ENCODE data around the gene EDEM1. TPM values are rescaled to one million over a fixed set of nuclear protein-coding genes. Genes with fewer than 3 reads are reported as not detected.

Gene EDEM1
- polyA plus RNA-seq, 1 of the 3 experiments (the other 2 are of a cell fraction): 25.2 TPM

DNA sequence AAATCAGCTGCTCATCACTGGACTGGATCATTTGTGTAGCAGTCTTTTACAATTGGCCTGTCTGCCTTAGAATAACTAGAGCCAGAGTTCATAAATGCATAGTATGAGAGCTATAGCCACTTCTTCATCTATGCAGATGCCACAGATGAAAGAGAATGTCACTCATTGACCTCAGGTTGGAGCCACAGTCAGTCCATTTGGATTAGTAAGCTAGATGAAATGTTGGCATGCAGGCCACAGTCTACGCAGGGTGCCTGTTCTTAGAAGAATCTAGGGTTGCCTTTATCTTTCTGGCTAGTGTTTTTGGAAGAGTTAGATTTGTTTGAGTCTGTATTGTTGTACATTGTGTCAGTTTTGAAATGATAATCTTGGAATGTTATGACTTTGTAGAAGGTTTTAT, 25.4 kb upstream of the EDEM1 start (continued):
- no peak for TF ChIP-seq NRF1 (IDR thresholded peaks at IDR 0.05; ENCODE audit: low read depth, low read length)
- no peak for TF ChIP-seq TEAD4 (IDR thresholded peaks at IDR 0.05; ENCODE audit: borderline replicate concordance, insufficient read depth)
- TF ChIP-seq, protein P1, sequence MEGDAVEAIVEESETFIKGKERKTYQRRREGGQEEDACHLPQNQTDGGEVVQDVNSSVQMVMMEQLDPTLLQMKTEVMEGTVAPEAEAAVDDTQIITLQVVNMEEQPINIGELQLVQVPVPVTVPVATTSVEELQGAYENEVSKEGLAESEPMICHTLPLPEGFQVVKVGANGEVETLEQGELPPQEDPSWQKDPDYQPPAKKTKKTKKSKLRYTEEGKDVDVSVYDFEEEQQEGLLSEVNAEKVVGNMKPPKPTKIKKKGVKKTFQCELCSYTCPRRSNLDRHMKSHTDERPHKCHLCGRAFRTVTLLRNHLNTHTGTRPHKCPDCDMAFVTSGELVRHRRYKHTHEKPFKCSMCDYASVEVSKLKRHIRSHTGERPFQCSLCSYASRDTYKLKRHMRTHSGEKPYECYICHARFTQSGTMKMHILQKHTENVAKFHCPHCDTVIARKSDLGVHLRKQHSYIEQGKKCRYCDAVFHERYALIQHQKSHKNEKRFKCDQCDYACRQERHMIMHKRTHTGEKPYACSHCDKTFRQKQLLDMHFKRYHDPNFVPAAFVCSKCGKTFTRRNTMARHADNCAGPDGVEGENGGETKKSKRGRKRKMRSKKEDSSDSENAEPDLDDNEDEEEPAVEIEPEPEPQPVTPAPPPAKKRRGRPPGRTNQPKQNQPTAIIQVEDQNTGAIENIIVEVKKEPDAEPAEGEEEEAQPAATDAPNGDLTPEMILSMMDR (IDR thresholded peaks at IDR 0.05): no peak
- TF ChIP-seq RCOR1 (IDR thresholded peaks at IDR 0.05; ENCODE audit: low read length): no peak
- TF ChIP-seq GATA2 (CRISPR knock-in tag; IDR thresholded peaks at IDR 0.05): no peak
- TF ChIP-seq, protein P2, sequence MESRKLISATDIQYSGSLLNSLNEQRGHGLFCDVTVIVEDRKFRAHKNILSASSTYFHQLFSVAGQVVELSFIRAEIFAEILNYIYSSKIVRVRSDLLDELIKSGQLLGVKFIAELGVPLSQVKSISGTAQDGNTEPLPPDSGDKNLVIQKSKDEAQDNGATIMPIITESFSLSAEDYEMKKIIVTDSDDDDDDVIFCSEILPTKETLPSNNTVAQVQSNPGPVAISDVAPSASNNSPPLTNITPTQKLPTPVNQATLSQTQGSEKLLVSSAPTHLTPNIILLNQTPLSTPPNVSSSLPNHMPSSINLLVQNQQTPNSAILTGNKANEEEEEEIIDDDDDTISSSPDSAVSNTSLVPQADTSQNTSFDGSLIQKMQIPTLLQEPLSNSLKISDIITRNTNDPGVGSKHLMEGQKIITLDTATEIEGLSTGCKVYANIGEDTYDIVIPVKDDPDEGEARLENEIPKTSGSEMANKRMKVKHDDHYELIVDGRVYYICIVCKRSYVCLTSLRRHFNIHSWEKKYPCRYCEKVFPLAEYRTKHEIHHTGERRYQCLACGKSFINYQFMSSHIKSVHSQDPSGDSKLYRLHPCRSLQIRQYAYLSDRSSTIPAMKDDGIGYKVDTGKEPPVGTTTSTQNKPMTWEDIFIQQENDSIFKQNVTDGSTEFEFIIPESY (IDR thresholded peaks at IDR 0.05; ENCODE audit: borderline replicate concordance, low read depth): no peak
- TF ChIP-seq FOSL2 (IDR thresholded peaks at IDR 0.05; ENCODE audit: borderline replicate concordance, low read depth): peak; percentile 20; the same call in 1 of the 2 replicates
- no peak for TF ChIP-seq ELF1 (IDR thresholded peaks at IDR 0.05)
- TF ChIP-seq RAD21 (IDR thresholded peaks at IDR 0.05; ENCODE audit: low read length): no peak
- no peak for TF ChIP-seq FOXM1 (IDR thresholded peaks at IDR 0.05; ENCODE audit: low read depth)
- no peak for TF ChIP-seq FOXJ3 (CRISPR knock-in tag; IDR thresholded peaks at IDR 0.05)
- TF ChIP-seq, protein P3, sequence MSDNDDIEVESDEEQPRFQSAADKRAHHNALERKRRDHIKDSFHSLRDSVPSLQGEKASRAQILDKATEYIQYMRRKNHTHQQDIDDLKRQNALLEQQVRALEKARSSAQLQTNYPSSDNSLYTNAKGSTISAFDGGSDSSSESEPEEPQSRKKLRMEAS (IDR thresholded peaks at IDR 0.05; ENCODE audit: low read depth): no peak
- no peak for TF ChIP-seq RFX5 (IDR thresholded peaks at IDR 0.05; ENCODE audit: low read length)
- no peak for TF ChIP-seq SMC3 (IDR thresholded peaks at IDR 0.05; ENCODE audit: low read depth, low read length)
- TF ChIP-seq YY1 (IDR thresholded peaks at IDR 0.05; ENCODE audit: low read depth): no peak
- TF ChIP-seq JUND (IDR thresholded peaks at IDR 0.05): peak; percentile 50
- no peak for TF ChIP-seq EZH2phosphoT487 (IDR thresholded peaks at IDR 0.05; ENCODE audit: borderline replicate concordance, low read depth)
- no peak for TF ChIP-seq POLR2AphosphoS5 (IDR thresholded peaks at IDR 0.05; ENCODE audit: low read depth, low read length)
- TF ChIP-seq, protein P4, sequence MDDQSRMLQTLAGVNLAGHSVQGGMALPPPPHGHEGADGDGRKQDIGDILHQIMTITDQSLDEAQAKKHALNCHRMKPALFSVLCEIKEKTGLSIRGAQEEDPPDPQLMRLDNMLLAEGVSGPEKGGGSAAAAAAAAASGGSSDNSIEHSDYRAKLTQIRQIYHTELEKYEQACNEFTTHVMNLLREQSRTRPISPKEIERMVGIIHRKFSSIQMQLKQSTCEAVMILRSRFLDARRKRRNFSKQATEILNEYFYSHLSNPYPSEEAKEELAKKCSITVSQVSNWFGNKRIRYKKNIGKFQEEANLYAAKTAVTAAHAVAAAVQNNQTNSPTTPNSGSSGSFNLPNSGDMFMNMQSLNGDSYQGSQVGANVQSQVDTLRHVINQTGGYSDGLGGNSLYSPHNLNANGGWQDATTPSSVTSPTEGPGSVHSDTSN (IDR thresholded peaks at IDR 0.05): peak; percentile 76
- peak; percentile 34; the same call in 1 of the 2 replicates for TF ChIP-seq RXRA (IDR thresholded peaks at IDR 0.05; ENCODE audit: borderline replicate concordance, low read depth)
- TF ChIP-seq, protein P5, sequence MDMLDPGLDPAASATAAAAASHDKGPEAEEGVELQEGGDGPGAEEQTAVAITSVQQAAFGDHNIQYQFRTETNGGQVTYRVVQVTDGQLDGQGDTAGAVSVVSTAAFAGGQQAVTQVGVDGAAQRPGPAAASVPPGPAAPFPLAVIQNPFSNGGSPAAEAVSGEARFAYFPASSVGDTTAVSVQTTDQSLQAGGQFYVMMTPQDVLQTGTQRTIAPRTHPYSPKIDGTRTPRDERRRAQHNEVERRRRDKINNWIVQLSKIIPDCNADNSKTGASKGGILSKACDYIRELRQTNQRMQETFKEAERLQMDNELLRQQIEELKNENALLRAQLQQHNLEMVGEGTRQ (IDR thresholded peaks at IDR 0.05; ENCODE audit: borderline replicate concordance, low read depth, low read length): no peak
- TF ChIP-seq TCF12 (IDR thresholded peaks at IDR 0.05): peak; percentile 46
- TF ChIP-seq MXI1 (IDR thresholded peaks at IDR 0.05; ENCODE audit: low read depth, low read length): no peak

Measured in SK-N-SH (cell line).